Measurements from ENCODE around the gene TNFRSF6B.

Gene TNFRSF6B

DNA sequence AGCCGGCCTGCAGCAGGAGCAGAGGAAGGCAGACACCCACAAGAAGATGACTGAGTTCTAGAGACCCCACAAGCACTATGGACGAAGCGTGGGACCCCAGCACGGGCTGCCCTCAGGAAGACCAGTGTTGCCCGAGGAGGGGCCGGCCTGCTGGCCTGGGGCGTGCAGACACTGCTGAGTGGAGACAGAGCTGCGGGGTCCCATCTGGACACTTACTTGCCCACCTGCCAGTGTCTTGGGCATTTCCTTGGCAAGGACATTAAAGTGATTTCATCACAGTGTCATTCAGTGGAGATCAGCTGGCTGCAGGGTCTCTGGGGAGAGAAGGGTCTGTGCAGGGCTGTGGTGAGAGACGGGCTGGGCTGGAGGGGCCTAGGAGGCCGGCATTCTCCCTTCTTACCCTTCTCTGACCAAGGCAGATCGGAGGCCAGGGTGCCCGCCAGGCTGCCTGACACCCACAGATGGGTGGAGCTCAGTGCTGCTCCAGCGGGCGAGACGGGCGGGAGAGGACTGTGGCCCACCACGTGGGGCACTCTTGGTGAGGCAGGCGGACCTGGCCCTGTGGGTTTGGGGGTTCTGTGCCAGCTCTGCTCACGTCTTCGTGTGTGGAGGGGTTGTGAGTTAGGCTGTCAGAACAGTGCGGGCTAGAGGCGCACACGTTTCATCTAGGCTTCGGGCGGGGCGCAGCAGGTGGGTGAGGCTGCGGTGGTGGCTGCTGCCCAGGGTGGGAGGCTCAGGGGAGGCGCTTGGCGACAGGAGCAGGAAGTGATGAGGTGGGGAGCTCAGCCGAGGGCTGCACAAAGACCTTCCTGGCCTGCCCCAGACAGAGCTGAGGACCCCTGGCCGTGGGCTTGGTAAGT lies 39.6 kb downstream of the TNFRSF6B start, which contains the start of gene LIME1:
LIME1 (plus strand) TSS at position 806 of the 860 bp plus-strand sequence. CDS start 886 bp downstream, outside the sequence.
- TF ChIP-seq, protein P1, sequence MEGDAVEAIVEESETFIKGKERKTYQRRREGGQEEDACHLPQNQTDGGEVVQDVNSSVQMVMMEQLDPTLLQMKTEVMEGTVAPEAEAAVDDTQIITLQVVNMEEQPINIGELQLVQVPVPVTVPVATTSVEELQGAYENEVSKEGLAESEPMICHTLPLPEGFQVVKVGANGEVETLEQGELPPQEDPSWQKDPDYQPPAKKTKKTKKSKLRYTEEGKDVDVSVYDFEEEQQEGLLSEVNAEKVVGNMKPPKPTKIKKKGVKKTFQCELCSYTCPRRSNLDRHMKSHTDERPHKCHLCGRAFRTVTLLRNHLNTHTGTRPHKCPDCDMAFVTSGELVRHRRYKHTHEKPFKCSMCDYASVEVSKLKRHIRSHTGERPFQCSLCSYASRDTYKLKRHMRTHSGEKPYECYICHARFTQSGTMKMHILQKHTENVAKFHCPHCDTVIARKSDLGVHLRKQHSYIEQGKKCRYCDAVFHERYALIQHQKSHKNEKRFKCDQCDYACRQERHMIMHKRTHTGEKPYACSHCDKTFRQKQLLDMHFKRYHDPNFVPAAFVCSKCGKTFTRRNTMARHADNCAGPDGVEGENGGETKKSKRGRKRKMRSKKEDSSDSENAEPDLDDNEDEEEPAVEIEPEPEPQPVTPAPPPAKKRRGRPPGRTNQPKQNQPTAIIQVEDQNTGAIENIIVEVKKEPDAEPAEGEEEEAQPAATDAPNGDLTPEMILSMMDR (IDR thresholded peaks at IDR 0.05) = no peak

DNA sequence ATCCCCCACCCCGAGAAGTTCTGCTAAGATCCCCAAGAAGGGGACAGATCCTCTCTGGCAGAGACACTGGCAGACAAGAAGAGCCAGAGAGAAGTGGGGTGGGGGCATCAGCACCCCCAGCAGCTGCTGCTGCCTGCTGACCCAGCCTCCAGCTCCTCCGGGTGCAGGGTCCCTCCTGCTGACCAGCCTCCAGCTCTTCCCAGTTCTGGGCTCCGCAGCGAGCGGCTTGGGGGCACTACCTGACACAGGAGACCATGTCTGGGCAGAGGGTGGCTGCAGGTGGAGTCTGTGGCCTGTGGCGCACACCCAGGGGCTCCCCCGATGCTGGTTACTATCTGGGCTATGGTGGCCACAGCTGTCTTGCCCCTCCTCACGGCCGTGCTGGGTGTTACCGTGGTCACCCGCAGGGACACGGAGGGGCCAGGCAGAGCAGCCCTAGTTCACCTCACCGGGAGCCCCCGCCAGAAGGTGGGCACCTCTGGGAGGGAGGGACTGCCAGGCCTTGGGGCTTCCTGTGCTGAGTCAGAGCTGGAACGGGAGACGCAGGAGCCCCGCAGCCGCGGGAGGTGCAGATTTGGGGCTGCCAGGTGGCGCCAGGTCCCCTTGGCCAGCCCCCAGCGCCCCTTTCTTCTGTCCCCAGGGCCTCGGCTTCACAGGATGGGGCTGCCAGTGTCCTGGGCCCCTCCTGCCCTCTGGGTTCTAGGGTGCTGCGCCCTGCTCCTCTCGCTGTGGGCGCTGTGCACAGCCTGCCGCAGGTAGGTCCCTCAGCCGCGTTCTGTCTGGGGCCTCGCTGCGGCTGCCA lies 40.6 kb downstream of the TNFRSF6B start:
- TF ChIP-seq, protein P1 (IDR thresholded peaks at IDR 0.05) = no peak

GRCh38 chr20:63737695-63737944 lies 41.2 kb downstream of the TNFRSF6B start:
- TF ChIP-seq, protein P1 (IDR thresholded peaks at IDR 0.05) = no peak

GRCh38 chr20:63737945-63738686 lies 41.7 kb downstream of the TNFRSF6B start:
- TF ChIP-seq, protein P1 (IDR thresholded peaks at IDR 0.05) = no peak

GRCh38 chr20:63738687-63739129 lies 42.3 kb downstream of the TNFRSF6B start:
- TF ChIP-seq, protein P1 (IDR thresholded peaks at IDR 0.05) = no peak

- TF ChIP-seq, protein P1 (IDR thresholded peaks at IDR 0.05) = no peak
Measured at GRCh38 chr20:63739130-63740069, 42.9 kb downstream of the TNFRSF6B start, which contains the start of gene SLC2A4RG. TSS of gene SLC2A4RG (plus strand) at chr20:63739776. CDS start at chr20:63739913, 137 bp downstream.

All from LNCAP (cell line).